Astrocyte (in vitro differentiated cells and primary cell): Measurements from ENCODE around the gene RRP9. TPM values are rescaled to one million over a fixed set of nuclear protein-coding genes. Genes with fewer than 3 reads are reported as not detected.

ENCODE experiments used
- DNase-seq: peaks from one replicate; pipeline ENCODE4 v3.0.0-alpha.2; 2010; ENCODE audit warnings: low read depth
- FAIRE-seq: peaks from 2 replicates; lab custom pipeline; 2011; peaks lifted over from hg19 to GRCh38; lab: Jason Lieb, UNC
- H2AFZ ChIP-seq: 2 replicates; pipeline ENCODE4 v1.6.0; 2012; ENCODE audit warnings: low read depth, low read length, inconsistent platforms
- H3K27ac ChIP-seq: 2 replicates; pipeline ENCODE4 v1.5.1; 2011; ENCODE audit warnings: low read depth, low read length, inconsistent platforms
- H3K27me3 ChIP-seq: 2 replicates; pipeline ENCODE4 v1.6.0; 2011; ENCODE audit warnings: low read length, inconsistent platforms; ENCODE audit not compliant: insufficient read depth
- H3K36me3 ChIP-seq: 2 replicates; pipeline ENCODE4 v1.5.1; 2011; ENCODE audit warnings: low read length, inconsistent platforms; ENCODE audit not compliant: insufficient read depth
- H3K4me1 ChIP-seq: 2 replicates; pipeline ENCODE4 v1.5.1; 2011; ENCODE audit warnings: low read length, inconsistent platforms; ENCODE audit not compliant: insufficient read depth
- H3K4me2 ChIP-seq: 2 replicates; pipeline ENCODE4 v1.6.0; 2012; ENCODE audit warnings: low read length, inconsistent platforms
- H3K4me3 ChIP-seq: 2 replicates; pipeline ENCODE4 v1.5.1; 2011; ENCODE audit warnings: low read depth, mild to moderate bottlenecking, low read length, inconsistent platforms; ENCODE audit not compliant: insufficient read depth
- H3K79me2 ChIP-seq: 2 replicates; pipeline ENCODE4 v1.6.0; 2012; ENCODE audit warnings: mild to moderate bottlenecking, low read length, inconsistent platforms; ENCODE audit not compliant: insufficient read depth
- H3K9ac ChIP-seq: 2 replicates; pipeline ENCODE4 v1.6.0; 2012; ENCODE audit warnings: mild to moderate bottlenecking, low read length, inconsistent platforms
- H3K9me3 ChIP-seq: 2 replicates; pipeline ENCODE4 v1.5.1; 2012; ENCODE audit warnings: low read depth, mild to moderate bottlenecking, low read length, inconsistent platforms; ENCODE audit not compliant: insufficient read depth
- H4K20me1 ChIP-seq: 2 replicates; pipeline ENCODE4 v1.6.0; 2012; ENCODE audit warnings: low read length, inconsistent platforms; ENCODE audit not compliant: insufficient read depth
- H3K27ac Mint-ChIP-seq: one replicate; pipeline ENCODE4 v1.8.0; 2021; ENCODE audit warnings: mild to moderate bottlenecking, mixed read lengths; ENCODE audit not compliant: unreplicated experiment
- H3K27me3 Mint-ChIP-seq: one replicate; pipeline ENCODE4 v1.8.0; 2021; ENCODE audit warnings: low read depth, mixed read lengths; ENCODE audit not compliant: unreplicated experiment
- H3K36me3 Mint-ChIP-seq: one replicate; pipeline ENCODE4 v1.8.0; 2021; ENCODE audit warnings: low read depth, mixed read lengths; ENCODE audit not compliant: unreplicated experiment
- H3K4me1 Mint-ChIP-seq: one replicate; pipeline ENCODE4 v1.8.0; 2021; ENCODE audit warnings: low read depth, mixed read lengths; ENCODE audit not compliant: unreplicated experiment
- H3K4me3 Mint-ChIP-seq: one replicate; pipeline ENCODE4 v1.8.0; 2021; ENCODE audit warnings: mild to moderate bottlenecking, moderate library complexity, mixed read lengths; ENCODE audit not compliant: unreplicated experiment
- H3K9me3 Mint-ChIP-seq: one replicate; pipeline ENCODE4 v1.8.0; 2021; ENCODE audit warnings: mild to moderate bottlenecking, mixed read lengths; ENCODE audit not compliant: unreplicated experiment
- EZH2 ChIP-seq: IDR thresholded peaks from 2 replicates; pipeline ENCODE4 v1.6.1; 2012; ENCODE audit warnings: mild to moderate bottlenecking, low read length, inconsistent platforms; ENCODE audit not compliant: insufficient read depth
- total RNA-seq: library from RNA; stranded (reverse); gene quantifications from 2 replicates; pipeline ENCODE4 v1.2.1, GENCODE V29; 2021
- TF ChIP-seq, protein P1 (sequence below): IDR thresholded peaks from 2 replicates; pipeline ENCODE4 v1.5.1; 2011; ENCODE audit warnings: low read depth, mild to moderate bottlenecking, inconsistent platforms, low read length, moderate library complexity; ENCODE audit not compliant: insufficient read depth

The RRP9 gene
- total RNA-seq, 1 donor from 2014 or later, result 22.9 TPM

DNA sequence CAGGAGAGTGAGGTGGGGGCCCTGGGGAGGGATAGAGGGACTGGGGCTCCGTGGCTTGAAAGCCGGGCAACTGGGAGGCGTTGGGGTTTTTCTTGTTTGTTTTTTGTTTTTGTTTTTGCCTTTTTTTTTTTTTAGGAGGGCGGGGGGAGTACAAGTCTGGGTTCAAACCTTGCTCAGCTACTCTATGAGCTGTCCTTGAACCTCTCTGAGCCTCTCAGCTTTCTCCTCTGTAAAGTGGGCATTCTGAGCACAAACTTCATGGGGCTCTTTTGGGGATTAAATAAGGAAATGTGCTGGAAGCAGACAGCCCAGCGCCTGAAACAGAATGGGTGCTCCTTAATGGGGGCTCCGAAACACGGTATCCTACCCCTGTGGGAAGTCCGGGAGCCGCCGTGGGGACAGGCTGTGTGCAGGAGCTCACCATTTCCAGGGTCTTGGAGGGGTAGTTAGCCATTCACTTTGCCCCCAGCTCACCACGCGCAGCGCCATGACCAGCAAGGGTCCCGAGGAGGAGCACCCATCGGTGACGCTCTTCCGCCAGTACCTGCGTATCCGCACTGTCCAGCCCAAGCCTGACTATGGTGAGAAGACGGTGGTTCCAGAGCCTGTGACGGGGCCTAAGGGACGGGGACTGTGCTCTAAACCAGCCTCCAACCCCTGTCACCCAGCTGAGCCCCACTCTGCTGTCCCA, 42.0 kb upstream of the RRP9 start:
- Histone ChIP-seq H3K27ac (peak overlapping the region; percentile 73), H2AFZ (peak overlapping the region; percentile 79)

DNA sequence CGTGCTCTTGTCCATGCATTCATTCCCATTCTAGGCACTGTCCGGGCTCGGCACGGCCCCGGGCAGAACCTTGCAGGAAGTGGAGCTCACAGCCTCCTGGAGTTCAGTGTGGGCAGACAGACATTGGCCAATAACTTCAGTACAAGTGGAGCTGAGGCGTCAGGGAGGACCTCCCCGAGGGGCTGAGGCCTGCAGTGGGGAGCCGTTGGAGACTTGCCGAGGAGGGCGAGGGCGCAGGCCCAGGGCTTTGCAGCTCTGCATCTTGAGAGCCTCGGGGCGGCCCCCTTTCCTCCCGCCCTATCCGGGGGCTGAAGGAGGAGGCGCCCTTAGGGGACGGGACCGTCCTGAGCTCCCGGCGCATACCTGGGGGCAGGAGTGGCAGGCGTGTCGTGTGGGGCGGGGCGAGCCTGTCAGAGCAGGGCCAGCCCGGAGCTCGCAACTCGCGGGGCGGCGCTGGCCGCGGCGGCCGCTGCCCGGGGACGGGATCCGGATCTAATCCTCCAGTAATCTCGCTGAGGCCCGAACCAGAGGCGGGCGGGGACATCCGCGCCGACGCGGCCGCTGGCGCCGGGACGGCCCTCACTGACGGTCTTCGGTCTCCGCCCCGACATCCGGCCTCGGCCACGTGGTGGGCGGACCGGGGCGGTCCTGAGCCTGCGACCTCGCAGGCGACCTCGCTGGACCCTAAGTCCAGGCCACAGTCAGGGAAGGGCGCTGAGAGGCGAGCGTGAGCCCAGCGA, 41.3 kb upstream of the RRP9 start, which contains the start of gene ACY1:
ACY1 (plus strand) TSS at position 698 of the 740 bp plus-strand sequence. CDS start 530 bp downstream, outside the sequence.
- DNase-seq (peak; percentile 72), FAIRE-seq (no peak)
- Histone ChIP-seq H3K36me3 (peaks cover 2% of the 10 kb centered on the region), H4K20me1 (peaks cover 6% of the 10 kb centered on the region), H3K4me2 (peak within 1 kb of the TSS; percentile 99), H2AFZ (peak within 1 kb of the TSS; percentile 79), H3K4me3 (peak within 1 kb of the TSS; percentile 71), H3K27me3 (no peaks in the 10 kb centered on the region), H3K4me1 (peaks cover 15% of the 10 kb centered on the region), H3K9me3 (no peaks in the 10 kb centered on the region), H3K79me2 (peaks cover 17% of the 10 kb centered on the region), H3K27ac (peak within 1 kb of the TSS; percentile 73), H3K9ac (peak within 1 kb of the TSS; percentile 83)
- Mint-ChIP-seq H3K9me3 (no peaks in the 10 kb centered on the region), H3K4me1 (peaks cover 4% of the 10 kb centered on the region), H3K27ac (peak within 1 kb of the TSS; percentile 88), H3K4me3 (peak within 1 kb of the TSS; percentile 85), H3K36me3 (no peaks in the 10 kb centered on the region), H3K27me3 (no peaks in the 10 kb centered on the region)
- no peak for TF ChIP-seq EZH2
- TF ChIP-seq, protein P1, sequence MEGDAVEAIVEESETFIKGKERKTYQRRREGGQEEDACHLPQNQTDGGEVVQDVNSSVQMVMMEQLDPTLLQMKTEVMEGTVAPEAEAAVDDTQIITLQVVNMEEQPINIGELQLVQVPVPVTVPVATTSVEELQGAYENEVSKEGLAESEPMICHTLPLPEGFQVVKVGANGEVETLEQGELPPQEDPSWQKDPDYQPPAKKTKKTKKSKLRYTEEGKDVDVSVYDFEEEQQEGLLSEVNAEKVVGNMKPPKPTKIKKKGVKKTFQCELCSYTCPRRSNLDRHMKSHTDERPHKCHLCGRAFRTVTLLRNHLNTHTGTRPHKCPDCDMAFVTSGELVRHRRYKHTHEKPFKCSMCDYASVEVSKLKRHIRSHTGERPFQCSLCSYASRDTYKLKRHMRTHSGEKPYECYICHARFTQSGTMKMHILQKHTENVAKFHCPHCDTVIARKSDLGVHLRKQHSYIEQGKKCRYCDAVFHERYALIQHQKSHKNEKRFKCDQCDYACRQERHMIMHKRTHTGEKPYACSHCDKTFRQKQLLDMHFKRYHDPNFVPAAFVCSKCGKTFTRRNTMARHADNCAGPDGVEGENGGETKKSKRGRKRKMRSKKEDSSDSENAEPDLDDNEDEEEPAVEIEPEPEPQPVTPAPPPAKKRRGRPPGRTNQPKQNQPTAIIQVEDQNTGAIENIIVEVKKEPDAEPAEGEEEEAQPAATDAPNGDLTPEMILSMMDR, result no peak

More for the DNA sequence above, 42.0 kb upstream of the RRP9 start:
- H3K36me3 ChIP-seq, result peaks cover 2% of the 10 kb centered on the region
- no peaks in the 10 kb centered on the region for H3K27me3 ChIP-seq
- no peak for TF ChIP-seq EZH2
- TF ChIP-seq, protein P1, result no peak
- H3K36me3 Mint-ChIP-seq, result no peaks in the 10 kb centered on the region
- no peaks in the 10 kb centered on the region for H3K27me3 Mint-ChIP-seq
- no peaks in the 10 kb centered on the region for H3K9me3 ChIP-seq
- peak overlapping the region; percentile 71 for H3K4me3 ChIP-seq
- no peaks in the 10 kb centered on the region for H3K9me3 Mint-ChIP-seq
- peak overlapping the region; percentile 99 for H3K4me2 ChIP-seq
- H3K79me2 ChIP-seq, result peaks cover 17% of the 10 kb centered on the region
- H3K27ac Mint-ChIP-seq, result peak overlapping the region; percentile 88
- peak overlapping the region; percentile 85 for H3K4me3 Mint-ChIP-seq
- FAIRE-seq, result no peak
- H3K4me1 ChIP-seq, result peaks cover 15% of the 10 kb centered on the region
- H3K4me1 Mint-ChIP-seq, result peaks cover 4% of the 10 kb centered on the region
- H3K9ac ChIP-seq, result peak overlapping the region; percentile 83
- DNase-seq, result no peak
- H4K20me1 ChIP-seq, result peaks cover 6% of the 10 kb centered on the region
